RPMI7951 (cell line): ENCODE results near the gene PCDHB7. TPM values are rescaled to one million over a fixed set of nuclear protein-coding genes. Genes with fewer than 3 reads are reported as not detected.
A peak's percentile ranks its signal among the peaks of the same experiment; 100 is the strongest.
"Not testable (repeated sequence)": the region's sequence is repeated elsewhere in the genome, so short reads cannot be mapped to it uniquely, and the experiment has no call there.

ENCODE experiments used
- DNase-seq: peaks from one replicate; pipeline ENCODE4 v3.0.0-alpha.2; 2012; ENCODE audit warnings: low read depth
- total RNA-seq: library from RNA; depleted of rRNA; stranded (reverse); fragments of >200 nt; shearing (Covaris generic); gene quantifications from 2 replicates; pipeline ENCODE4 v1.2.3, GENCODE V29; 2014; rRNA removed

The PCDHB7 gene
- total RNA-seq, result 0.39 and 0.48 TPM in 2 replicates

- peak; percentile 48 for DNase-seq
Measured at GRCh38 chr5:141172381-141173204, at the start of gene PCDHB7. TSS of gene PCDHB7 (plus strand) at chr5:141172644. CDS start at chr5:141172836, 192 bp downstream.

DNA sequence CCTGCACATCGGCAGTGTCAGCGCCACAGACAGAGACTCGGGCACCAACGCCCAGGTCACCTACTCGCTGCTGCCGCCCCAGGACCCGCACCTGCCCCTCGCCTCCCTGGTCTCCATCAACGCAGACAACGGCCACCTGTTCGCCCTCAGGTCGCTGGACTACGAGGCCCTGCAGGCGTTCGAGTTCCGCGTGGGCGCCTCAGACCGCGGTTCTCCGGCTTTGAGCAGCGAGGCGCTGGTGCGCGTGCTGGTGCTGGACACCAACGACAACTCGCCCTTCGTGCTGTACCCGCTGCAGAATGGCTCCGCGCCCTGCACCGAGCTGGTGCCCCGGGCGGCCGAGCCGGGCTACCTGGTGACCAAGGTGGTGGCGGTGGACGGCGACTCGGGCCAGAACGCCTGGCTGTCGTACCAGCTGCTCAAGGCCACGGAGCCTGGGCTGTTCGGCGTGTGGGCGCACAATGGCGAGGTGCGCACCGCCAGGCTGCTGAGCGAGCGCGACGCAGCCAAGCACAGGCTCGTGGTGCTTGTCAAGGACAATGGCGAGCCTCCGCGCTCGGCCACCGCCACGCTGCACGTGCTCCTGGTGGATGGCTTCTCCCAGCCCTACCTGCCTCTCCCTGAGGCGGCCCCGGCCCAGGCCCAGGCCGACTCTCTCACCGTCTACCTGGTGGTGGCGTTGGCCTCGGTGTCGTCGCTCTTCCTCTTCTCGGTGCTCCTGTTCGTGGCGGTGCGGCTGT is 48.9 kb upstream of the PCDHB7 start:
- DNase-seq, result not testable (repeated sequence)

- DNase-seq, result no peak
Measured at GRCh38 chr5:141127305-141127704, 45.1 kb upstream of the PCDHB7 start.

- DNase-seq, result peak; percentile 34
Measured at GRCh38 chr5:141135030-141135717, 37.3 kb upstream of the PCDHB7 start, which contains the start of gene PCDHB5. TSS of gene PCDHB5 (plus strand) at chr5:141135206. CDS start at chr5:141135435, 229 bp downstream.

DNA sequence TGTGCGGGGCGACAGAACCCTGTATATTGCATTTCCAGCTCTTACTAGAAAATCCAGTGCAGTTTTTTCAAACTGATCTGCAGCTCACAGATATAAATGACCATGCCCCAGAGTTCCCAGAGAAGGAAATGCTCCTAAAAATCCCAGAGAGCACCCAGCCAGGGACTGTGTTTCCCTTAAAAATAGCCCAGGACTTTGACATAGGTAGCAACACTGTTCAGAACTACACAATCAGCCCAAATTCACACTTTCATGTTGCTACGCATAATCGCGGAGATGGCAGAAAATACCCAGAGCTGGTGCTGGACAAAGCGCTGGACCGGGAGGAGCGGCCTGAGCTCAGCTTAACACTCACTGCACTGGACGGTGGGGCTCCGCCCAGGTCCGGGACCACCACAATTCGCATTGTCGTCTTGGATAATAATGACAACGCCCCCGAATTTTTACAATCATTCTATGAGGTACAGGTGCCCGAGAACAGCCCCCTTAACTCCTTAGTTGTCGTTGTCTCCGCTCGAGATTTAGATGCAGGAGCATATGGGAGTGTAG is 36.7 kb upstream of the PCDHB7 start:
- DNase-seq, result no peak

DNA sequence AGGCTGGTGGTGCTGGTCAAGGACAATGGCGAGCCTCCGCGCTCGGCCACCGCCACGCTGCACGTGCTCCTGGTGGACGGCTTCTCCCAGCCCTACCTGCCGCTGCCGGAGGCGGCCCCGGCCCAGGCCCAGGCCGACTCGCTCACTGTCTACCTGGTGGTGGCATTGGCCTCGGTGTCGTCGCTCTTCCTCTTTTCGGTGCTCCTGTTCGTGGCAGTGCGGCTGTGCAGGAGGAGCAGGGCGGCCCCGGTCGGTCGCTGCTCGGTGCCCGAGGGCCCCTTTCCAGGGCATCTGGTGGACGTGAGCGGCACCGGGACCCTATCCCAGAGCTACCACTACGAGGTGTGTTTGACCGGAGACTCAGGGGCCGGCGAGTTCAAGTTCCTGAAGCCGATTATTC is 35.1 kb upstream of the PCDHB7 start:
- not testable (repeated sequence) for DNase-seq

DNA sequence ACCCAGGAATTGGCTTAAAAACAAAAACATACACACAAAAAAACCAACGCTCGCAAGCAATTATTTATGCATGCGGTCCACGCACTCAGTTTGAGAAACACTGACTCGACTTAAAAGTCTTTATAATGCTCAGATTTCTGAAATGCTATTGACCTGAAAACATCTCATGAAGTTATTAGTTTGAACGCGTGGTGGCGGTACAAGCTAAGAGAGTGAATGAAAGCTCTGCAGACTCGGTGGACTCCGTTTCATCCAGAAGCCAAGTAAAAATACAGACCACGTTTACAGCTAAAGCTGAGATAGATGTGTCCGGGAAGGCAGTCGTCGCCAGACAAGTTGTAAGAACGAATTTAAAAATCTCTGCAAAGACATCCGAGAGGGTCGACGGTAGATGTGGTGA is 22.6 kb upstream of the PCDHB7 start, which contains the start of gene PCDHB6:
Gene PCDHB6 (plus strand): TSS at position 246 of the 400 bp plus-strand sequence. CDS start 201 bp downstream, outside the sequence.
- peak; percentile 60 for DNase-seq

DNA sequence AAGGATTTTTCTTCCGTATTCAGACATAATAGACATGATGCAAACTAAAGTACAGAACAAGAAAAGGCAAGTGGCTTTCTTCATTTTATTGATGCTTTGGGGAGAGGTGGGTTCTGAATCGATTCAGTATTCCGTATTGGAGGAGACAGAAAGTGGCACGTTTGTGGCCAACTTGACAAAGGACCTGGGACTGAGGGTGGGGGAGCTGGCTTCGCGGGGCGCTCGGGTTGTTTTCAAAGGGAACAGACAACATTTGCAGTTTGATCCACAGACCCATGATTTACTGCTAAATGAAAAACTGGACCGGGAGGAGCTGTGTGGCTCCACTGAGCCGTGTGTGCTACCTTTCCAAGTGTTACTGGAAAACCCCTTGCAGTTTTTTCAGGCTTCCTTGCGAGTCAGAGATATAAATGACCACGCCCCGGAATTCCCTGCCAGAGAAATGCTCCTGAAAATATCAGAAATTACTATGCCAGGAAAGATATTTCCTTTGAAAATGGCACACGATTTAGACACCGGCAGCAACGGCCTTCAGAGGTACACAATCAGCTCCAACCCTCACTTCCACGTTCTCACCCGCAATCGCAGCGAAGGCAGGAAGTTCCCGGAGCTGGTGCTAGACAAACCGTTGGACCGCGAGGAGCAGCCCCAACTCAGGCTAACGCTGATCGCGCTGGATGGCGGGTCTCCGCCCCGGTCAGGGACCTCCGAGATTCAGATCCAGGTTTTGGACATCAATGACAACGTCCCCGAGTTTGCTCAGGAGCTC is 22.0 kb upstream of the PCDHB7 start:
- no peak for DNase-seq

DNA sequence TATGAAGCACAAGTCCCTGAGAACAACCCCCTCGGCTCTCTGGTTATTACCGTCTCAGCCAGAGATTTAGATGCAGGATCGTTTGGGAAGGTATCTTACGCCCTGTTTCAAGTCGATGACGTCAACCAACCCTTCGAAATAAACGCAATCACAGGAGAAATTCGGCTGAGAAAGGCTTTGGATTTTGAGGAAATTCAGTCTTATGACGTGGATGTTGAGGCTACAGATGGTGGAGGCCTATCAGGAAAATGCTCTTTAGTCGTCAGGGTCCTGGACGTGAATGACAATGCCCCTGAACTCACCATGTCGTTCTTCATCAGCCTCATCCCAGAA is 21.5 kb upstream of the PCDHB7 start:
- DNase-seq, result no peak

DNA sequence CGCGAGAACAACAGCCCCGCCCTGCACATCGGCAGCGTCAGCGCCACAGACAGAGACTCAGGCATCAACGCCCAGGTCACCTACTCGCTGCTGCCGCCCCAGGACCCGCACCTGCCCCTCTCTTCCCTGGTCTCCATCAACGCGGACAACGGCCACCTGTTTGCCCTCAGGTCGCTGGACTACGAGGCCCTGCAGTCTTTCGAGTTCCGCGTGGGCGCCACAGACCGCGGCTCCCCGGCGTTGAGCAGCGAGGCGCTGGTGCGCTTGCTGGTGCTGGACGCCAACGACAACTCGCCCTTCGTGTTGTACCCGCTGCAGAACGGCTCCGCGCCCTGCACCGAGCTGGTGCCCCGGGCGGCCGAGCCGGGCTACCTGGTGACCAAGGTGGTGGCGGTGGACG is 20.8 kb upstream of the PCDHB7 start:
- DNase-seq, result not testable (repeated sequence)

GRCh38 chr5:141152096-141152495 is 20.3 kb upstream of the PCDHB7 start:
- not testable (repeated sequence) for DNase-seq

DNA sequence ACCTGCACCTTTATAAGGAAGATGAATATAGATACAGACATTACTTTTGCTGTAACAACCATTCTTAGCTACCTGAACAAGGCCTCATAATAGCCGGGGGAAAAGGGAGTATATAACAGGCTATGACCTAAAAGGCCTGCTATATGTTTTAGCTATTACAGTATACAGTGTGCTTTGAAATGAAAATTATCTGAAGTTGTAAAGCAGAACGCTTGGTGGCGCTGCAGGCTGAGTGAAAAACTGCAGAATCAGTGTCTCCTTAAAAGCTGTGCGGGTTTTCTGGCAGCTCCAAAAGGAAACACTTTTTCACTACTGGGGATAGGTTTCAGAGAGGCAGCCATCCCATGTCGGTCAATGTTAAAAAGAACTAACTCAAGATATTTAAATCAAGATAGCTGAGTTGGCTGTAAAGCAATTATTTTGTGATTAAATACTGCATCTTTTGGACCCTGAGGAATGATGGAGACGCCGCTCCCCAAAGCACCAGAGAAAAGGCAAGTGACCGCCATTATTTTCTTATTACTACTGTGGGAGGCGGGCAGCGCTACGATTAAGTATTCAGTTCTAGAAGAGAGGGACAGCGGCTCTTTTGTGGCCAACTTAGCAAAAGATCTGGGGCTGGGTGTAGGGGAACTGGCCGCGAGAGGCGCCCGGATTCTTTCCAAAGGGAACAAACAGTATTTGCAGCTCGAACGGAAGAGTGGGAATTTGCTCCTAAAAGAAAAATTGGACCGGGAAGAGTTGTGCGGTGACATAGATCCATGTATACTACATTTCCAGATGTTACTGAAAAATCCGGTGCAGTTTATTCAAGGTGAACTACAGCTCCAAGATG is 16.7 kb upstream of the PCDHB7 start:
- DNase-seq, result no peak

DNA sequence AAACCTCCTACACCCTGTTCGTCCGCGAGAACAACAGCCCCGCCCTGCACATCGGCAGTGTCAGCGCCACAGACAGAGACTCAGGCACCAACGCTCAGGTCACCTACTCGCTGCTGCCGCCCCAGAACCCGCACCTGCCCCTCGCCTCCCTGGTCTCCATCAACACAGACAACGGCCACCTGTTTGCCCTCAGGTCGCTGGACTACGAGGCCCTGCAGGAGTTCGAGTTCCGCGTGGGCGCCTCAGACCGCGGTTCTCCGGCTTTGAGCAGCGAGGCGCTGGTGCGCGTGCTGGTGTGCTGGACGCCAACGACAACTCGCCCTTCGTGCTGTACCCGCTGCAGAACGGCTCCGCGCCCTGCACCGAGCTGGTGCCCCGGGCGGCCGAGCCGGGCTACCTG is 15.1 kb upstream of the PCDHB7 start:
- DNase-seq, result not testable (repeated sequence)

- DNase-seq, result not testable (repeated sequence)
Measured at GRCh38 chr5:141157901-141158300, 14.5 kb upstream of the PCDHB7 start.

- not testable (repeated sequence) for DNase-seq
Measured at GRCh38 chr5:141174291-141175104, 2.1 kb downstream of the PCDHB7 start.

- no peak for DNase-seq
Measured at GRCh38 chr5:141175933-141176332, 3.5 kb downstream of the PCDHB7 start.

- peak; percentile 49 for DNase-seq
Measured at GRCh38 chr5:141177577-141178191, 5.2 kb downstream of the PCDHB7 start, which contains the start of gene PCDHB8. TSS of gene PCDHB8 (plus strand) at chr5:141177790. CDS start at chr5:141178035, 245 bp downstream.

DNA sequence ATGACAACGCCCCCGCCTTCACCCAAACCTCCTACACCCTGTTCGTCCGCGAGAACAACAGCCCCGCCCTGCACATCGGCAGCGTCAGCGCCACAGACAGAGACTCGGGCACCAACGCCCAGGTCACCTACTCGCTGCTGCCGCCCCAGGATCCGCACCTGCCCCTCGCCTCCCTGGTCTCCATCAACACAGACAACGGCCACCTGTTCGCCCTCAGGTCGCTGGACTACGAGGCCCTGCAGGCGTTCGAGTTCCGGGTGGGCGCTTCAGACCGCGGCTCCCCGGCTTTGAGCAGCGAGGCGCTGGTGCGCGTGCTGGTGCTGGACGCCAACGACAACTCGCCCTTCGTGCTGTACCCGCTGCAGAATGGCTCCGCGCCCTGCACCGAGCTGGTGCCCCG is 6.9 kb downstream of the PCDHB7 start:
- DNase-seq, result not testable (repeated sequence)

- DNase-seq, result not testable (repeated sequence)
Measured at GRCh38 chr5:141179876-141180275, 7.4 kb downstream of the PCDHB7 start.
